ENCODE results near the gene KLHDC8B. TPM values are rescaled to one million over a fixed set of nuclear protein-coding genes. Genes with fewer than 3 reads are reported as not detected.

The KLHDC8B gene
- total RNA-seq, 1 experiment from 2014 or later = 13.5 TPM

DNA sequence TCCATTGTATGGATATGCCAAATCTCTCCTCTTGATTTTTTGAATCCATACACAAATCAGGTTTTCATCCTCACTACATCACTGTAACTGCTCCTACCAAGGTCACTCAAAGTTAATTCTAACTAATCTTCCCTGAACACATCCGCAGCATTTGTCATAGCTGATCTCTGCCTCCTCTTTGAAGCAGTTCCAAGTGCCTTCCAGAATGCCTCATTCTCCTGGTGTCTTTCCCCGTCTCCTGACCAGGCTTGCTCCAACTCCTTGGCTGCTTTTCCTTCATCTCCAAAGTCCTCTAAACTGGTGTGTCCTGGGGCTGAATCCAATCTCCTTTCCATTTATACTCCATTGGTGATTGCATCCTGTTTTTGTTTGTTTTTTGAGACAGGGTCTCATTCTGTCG, 26.8 kb downstream of the KLHDC8B start:
- no peaks in the 10 kb centered on the region for H3K79me1 ChIP-seq (ENCODE audit: insufficient read depth, low read depth, low read length, poor library complexity, severe bottlenecking)
- no peak overlapping the region for H2AK5ac ChIP-seq (ENCODE audit: insufficient read length, low read length)
- H3K9me3 ChIP-seq (ENCODE audit: control insufficient read depth, low read depth, low read length) = no peaks in the 10 kb centered on the region
- no peak overlapping the region for H2BK15ac ChIP-seq (ENCODE audit: low read depth, low read length)
- H3K23me2 ChIP-seq (ENCODE audit: insufficient read length, low read depth, low read length, poor library complexity, severe bottlenecking) = no peaks in the 10 kb centered on the region
- no peak overlapping the region for H2BK5ac ChIP-seq (ENCODE audit: insufficient read length, low read length)
- H4K5ac ChIP-seq (ENCODE audit: insufficient read length, low read depth, low read length) = no peak overlapping the region
- no peak overlapping the region for H4K8ac ChIP-seq (replicated peaks; ENCODE audit: insufficient read length, low read depth, low read length)
- no peak overlapping the region for H2AFZ ChIP-seq (ENCODE audit: low read length)
- Mint-ChIP-seq H3K27me3 (ENCODE audit: low read depth) (peaks cover 9% of the 10 kb centered on the region; the same call in 1 of the 2 replicates), H3K36me3 (ENCODE audit: insufficient read depth in 1 of 3, low read depth in 3 of 3) (no peaks in the 10 kb centered on the region), H3K9me3 (peaks cover 0 to 3% of the 10 kb centered on the region in 2 experiments; a peak in 1 of 5 replicates), H3K4me1 (no peaks in the 10 kb centered on the region), H3K4me3 (no peak overlapping the region), H3K27ac (no peak overlapping the region)
- H4K91ac ChIP-seq (ENCODE audit: insufficient read length, low read depth, low read length) = no peak overlapping the region
- no CpG with 5 or more reads among the region's 3 CpGs for WGBS (ENCODE audit: extremely low coverage, insufficient read length, low lambda C conversion rate)
- H3K4me1 ChIP-seq (ENCODE audit: insufficient read depth, low read length) = no peaks in the 10 kb centered on the region
- H4K20me1 ChIP-seq (ENCODE audit: control insufficient read depth, insufficient read depth, insufficient read length) = no peaks in the 10 kb centered on the region
- DNase-seq = no peak
- no peak overlapping the region for H3K18ac ChIP-seq (ENCODE audit: insufficient read length, low read depth, low read length)
- H3K4me2 ChIP-seq (ENCODE audit: insufficient read depth, insufficient read length, low read length) = no peak overlapping the region
- H2BK20ac ChIP-seq (ENCODE audit: low read depth, low read length, poor library complexity, severe bottlenecking) = no peak overlapping the region
- H3K23ac ChIP-seq (ENCODE audit: insufficient read length, low read depth, low read length) = no peak overlapping the region
- no peaks in the 10 kb centered on the region for H3K27me3 ChIP-seq (ENCODE audit: insufficient read depth, low read length)
- no peak overlapping the region for H3K14ac ChIP-seq (ENCODE audit: insufficient read depth, low read length)
- H3K56ac ChIP-seq (ENCODE audit: insufficient read length, low read depth, low read length) = no peak overlapping the region
- no peak overlapping the region for H3K27ac ChIP-seq (ENCODE audit: insufficient read length, low read depth, low read length)
- H2BK120ac ChIP-seq (ENCODE audit: low read depth, low read length, poor library complexity, severe bottlenecking) = no peak overlapping the region
- H2BK12ac ChIP-seq (ENCODE audit: insufficient read length, low read depth, low read length) = no peak overlapping the region
- no peak overlapping the region for H3T11ph ChIP-seq (ENCODE audit: low read length)
- no peak for TF ChIP-seq CTCF (conservative IDR thresholded peaks at IDR 0.05)
- no peaks in the 10 kb centered on the region for H3K79me2 ChIP-seq (ENCODE audit: insufficient read depth, low read length)
- no peak overlapping the region for H3K4ac ChIP-seq (ENCODE audit: low read depth, low read length)
- H3K9ac ChIP-seq (ENCODE audit: extremely low read depth, insufficient read length, low read length) = no peak overlapping the region
